OCI-LY3 (cell line): ENCODE results near the gene IL13RA1.

Experiments used
- CTCF ChIP-seq: fragments of 200-600, 300-600 bp; sonication (generic); IDR thresholded peaks from 2 replicates; pipeline ENCODE4 v1.5.1; 2014; ENCODE audit warnings: antibody characterized with exemption, low read length, low read depth
- EZH2phosphoT487 ChIP-seq: fragments of 200-600 bp; shearing (Covaris generic); IDR thresholded peaks from 2 replicates; pipeline ENCODE4 v1.6.1; 2018; ENCODE audit warnings: antibody characterized with exemption, mixed run types, low read depth

- TF ChIP-seq CTCF (no peak), EZH2phosphoT487 (no peak)
These were observed 407 bp downstream of the IL13RA1 start for GRCh38 chrX:118727686-118728339.
